Hepatocyte (in vitro differentiated cells): Measurements from ENCODE around the gene PACRG. TPM values are rescaled to one million over a fixed set of nuclear protein-coding genes. Genes with fewer than 3 reads are reported as not detected.

ENCODE experiments used
- DNase-seq: peaks from one replicate; pipeline ENCODE4 v3.0.0-alpha.2; 2016; ENCODE audit warnings: low spot score
- H2AFZ ChIP-seq: fragments of 200-600 bp; sonication (generic); 2 replicates; pipeline ENCODE4 v1.6.0; 2016; ENCODE audit warnings: antibody characterized with exemption, mild to moderate bottlenecking
- H3K27ac ChIP-seq: fragments of 200-600 bp; sonication (generic); 2 replicates; pipeline ENCODE4 v1.5.1; 2016; ENCODE audit warnings: mild to moderate bottlenecking
- H3K27me3 ChIP-seq: fragments of 200-600 bp; sonication (generic); 2 replicates; pipeline ENCODE4 v1.6.1; 2016
- H3K36me3 ChIP-seq: fragments of 200-600 bp; sonication (generic); replicated peaks from 2 replicates; pipeline ENCODE4 v1.5.1; 2016; ENCODE audit warnings: low read depth; ENCODE audit not compliant: insufficient read depth
- H3K4me1 ChIP-seq: fragments of 200-600 bp; sonication (generic); 2 replicates; pipeline ENCODE4 v1.5.1; 2016; ENCODE audit warnings: mild to moderate bottlenecking, moderate library complexity; ENCODE audit not compliant: insufficient read depth
- H3K4me2 ChIP-seq: fragments of 200-600 bp; sonication (generic); 2 replicates; pipeline ENCODE4 v1.6.0; 2016
- H3K4me3 ChIP-seq: fragments of 200-600 bp; sonication (generic); 2 replicates; pipeline ENCODE4 v1.5.1; 2016; ENCODE audit warnings: mild to moderate bottlenecking
- H3K79me2 ChIP-seq: fragments of 200-600 bp; sonication (generic); 2 replicates; pipeline ENCODE4 v1.6.0; 2017; ENCODE audit warnings: mild to moderate bottlenecking
- H3K9me2 ChIP-seq: fragments of 200-600 bp; sonication (generic); replicated peaks from 2 replicates; pipeline ENCODE4 v1.6.0; 2017; ENCODE audit warnings: mild to moderate bottlenecking; ENCODE audit not compliant: insufficient read depth
- H3K9me3 ChIP-seq: fragments of 200-600 bp; sonication (generic); 2 replicates; pipeline ENCODE4 v1.5.1; 2016; ENCODE audit warnings: low read depth, mild to moderate bottlenecking
- H4K20me1 ChIP-seq: fragments of 200-600 bp; sonication (generic); 2 replicates; pipeline ENCODE4 v1.6.0; 2016; ENCODE audit warnings: mild to moderate bottlenecking; ENCODE audit not compliant: insufficient read depth, poor library complexity, severe bottlenecking
- EZH2 ChIP-seq: fragments of 200-600 bp; sonication (generic); IDR thresholded peaks from 2 replicates; pipeline ENCODE4 v1.6.1; 2016; ENCODE audit warnings: antibody characterized with exemption, mild to moderate bottlenecking, borderline replicate concordance
- EZH2phosphoT487 ChIP-seq: fragments of 200-600 bp; sonication (generic); IDR thresholded peaks from one replicate; pipeline ENCODE4 v1.6.1; 2018; ENCODE audit warnings: antibody characterized with exemption, mild to moderate bottlenecking, low read depth, moderate library complexity; ENCODE audit not compliant: unreplicated experiment, severe bottlenecking
- WGBS: methylation state at CpG from one replicate; pipeline ENCODE4 v1.1.6; 2016; ENCODE audit warnings: low lambda C conversion rate; ENCODE audit errors: missing lambda C conversion rate; 5-methylcytosine and 5-hydroxymethylcytosine counted together
- polyA plus RNA-seq: library from polyadenylated mRNA; unstranded; fragments of >200 nt; fragmentation: Nextera tagmentation; extraction: Ambion mirVana; gene quantifications from 2 replicates; pipeline ENCODE4 v1.2.1, GENCODE V29; 2016
- total RNA-seq: library from RNA; depleted of rRNA; stranded (reverse); fragments of >200 nt; gene quantifications from 2 replicates; pipeline ENCODE4 v1.2.3, GENCODE V29; 2014
- TF ChIP-seq, protein P1 (sequence below): fragments of 200-600 bp; sonication (generic); IDR thresholded peaks from 2 replicates; pipeline ENCODE4 v1.5.1; 2016; ENCODE audit warnings: antibody characterized with exemption, mild to moderate bottlenecking; ENCODE audit not compliant: poor library complexity

The PACRG gene
- total and polyA plus RNA-seq, 2 experiments from 2014 or later: 0.91 to 2.6 TPM

- 95% methylated on average over 3 of the region's 3 CpGs for WGBS
- Histone ChIP-seq H2AFZ (no peak overlapping the region), H3K27ac (no peak overlapping the region), H3K79me2 (no peaks in the 10 kb centered on the region), H4K20me1 (no peaks in the 10 kb centered on the region), H3K9me2 (no peaks in the 10 kb centered on the region), H3K4me1 (no peaks in the 10 kb centered on the region), H3K27me3 (no peaks in the 10 kb centered on the region), H3K36me3 (no peaks in the 10 kb centered on the region), H3K4me2 (no peak overlapping the region), H3K9me3 (no peaks in the 10 kb centered on the region), H3K4me3 (no peak overlapping the region)
- no peak for DNase-seq
- TF ChIP-seq, protein P1, sequence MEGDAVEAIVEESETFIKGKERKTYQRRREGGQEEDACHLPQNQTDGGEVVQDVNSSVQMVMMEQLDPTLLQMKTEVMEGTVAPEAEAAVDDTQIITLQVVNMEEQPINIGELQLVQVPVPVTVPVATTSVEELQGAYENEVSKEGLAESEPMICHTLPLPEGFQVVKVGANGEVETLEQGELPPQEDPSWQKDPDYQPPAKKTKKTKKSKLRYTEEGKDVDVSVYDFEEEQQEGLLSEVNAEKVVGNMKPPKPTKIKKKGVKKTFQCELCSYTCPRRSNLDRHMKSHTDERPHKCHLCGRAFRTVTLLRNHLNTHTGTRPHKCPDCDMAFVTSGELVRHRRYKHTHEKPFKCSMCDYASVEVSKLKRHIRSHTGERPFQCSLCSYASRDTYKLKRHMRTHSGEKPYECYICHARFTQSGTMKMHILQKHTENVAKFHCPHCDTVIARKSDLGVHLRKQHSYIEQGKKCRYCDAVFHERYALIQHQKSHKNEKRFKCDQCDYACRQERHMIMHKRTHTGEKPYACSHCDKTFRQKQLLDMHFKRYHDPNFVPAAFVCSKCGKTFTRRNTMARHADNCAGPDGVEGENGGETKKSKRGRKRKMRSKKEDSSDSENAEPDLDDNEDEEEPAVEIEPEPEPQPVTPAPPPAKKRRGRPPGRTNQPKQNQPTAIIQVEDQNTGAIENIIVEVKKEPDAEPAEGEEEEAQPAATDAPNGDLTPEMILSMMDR: no peak
- no peak for TF ChIP-seq EZH2phosphoT487
- TF ChIP-seq EZH2: no peak
These were observed 438.7 kb downstream of the PACRG start for GRCh38 chr6:163166507-163166906.

DNA sequence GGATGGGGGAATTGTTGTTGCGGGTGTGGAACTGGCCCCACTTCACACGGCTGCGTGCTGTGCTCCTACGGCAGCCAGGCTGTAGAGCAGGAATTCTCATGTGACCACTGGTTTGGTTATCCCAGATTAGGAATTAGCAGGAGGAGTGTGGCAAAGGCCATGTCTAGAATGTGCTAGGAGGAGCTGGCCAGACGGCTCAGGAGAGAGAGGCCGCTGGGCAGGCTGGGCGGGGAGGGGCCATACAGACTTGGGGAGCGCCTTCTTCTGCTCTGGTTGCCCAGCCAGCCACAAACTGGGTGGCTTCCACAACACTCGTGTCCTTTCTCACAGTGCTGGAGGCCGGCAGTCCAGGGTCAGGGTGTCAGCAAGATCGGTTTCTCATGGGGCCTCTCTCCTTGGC is 441.7 kb downstream of the PACRG start:
- no peaks in the 10 kb centered on the region for H4K20me1 ChIP-seq
- no peaks in the 10 kb centered on the region for H3K4me1 ChIP-seq
- H3K79me2 ChIP-seq: no peaks in the 10 kb centered on the region
- H3K27ac ChIP-seq: no peak overlapping the region
- no peaks in the 10 kb centered on the region for H3K9me2 ChIP-seq
- TF ChIP-seq, protein P1: no peak
- TF ChIP-seq EZH2phosphoT487 (no peak), EZH2 (no peak)
- no peak overlapping the region for H3K4me2 ChIP-seq
- H3K9me3 ChIP-seq: no peaks in the 10 kb centered on the region
- 94% methylated on average over 11 of the region's 11 CpGs for WGBS
- no peak overlapping the region for H3K4me3 ChIP-seq
- no peak overlapping the region for H2AFZ ChIP-seq
- no peaks in the 10 kb centered on the region for H3K27me3 ChIP-seq
- no peaks in the 10 kb centered on the region for H3K36me3 ChIP-seq
- DNase-seq: no peak

GRCh38 chr6:163170294-163170883 is 442.6 kb downstream of the PACRG start:
- WGBS: 93% methylated on average over 14 of the region's 14 CpGs
- H3K9me3 ChIP-seq: no peaks in the 10 kb centered on the region

More at GRCh38 chr6:163170294-163170883, 442.6 kb downstream of the PACRG start:
- Histone ChIP-seq H3K9me2 (no peaks in the 10 kb centered on the region), H3K79me2 (no peaks in the 10 kb centered on the region), H2AFZ (no peak overlapping the region), H3K36me3 (no peaks in the 10 kb centered on the region), H3K27ac (no peak overlapping the region), H3K27me3 (no peaks in the 10 kb centered on the region), H4K20me1 (no peaks in the 10 kb centered on the region), H3K4me3 (no peak overlapping the region), H3K4me2 (no peak overlapping the region), H3K4me1 (no peaks in the 10 kb centered on the region)
- DNase-seq: no peak
- TF ChIP-seq EZH2phosphoT487 (no peak), EZH2 (no peak)
- TF ChIP-seq, protein P1: peak; percentile 42
